CD4-positive, alpha-beta T cell treated with Interleukin-1 beta for 1 hour (primary cell): ENCODE data around the gene LTBP1.

Experiments
- DNase-seq, 2 donors: peaks; one replicate each; pipeline ENCODE4 v3.0.0-alpha.2; 2020 to 2022

Gene LTBP1

DNA sequence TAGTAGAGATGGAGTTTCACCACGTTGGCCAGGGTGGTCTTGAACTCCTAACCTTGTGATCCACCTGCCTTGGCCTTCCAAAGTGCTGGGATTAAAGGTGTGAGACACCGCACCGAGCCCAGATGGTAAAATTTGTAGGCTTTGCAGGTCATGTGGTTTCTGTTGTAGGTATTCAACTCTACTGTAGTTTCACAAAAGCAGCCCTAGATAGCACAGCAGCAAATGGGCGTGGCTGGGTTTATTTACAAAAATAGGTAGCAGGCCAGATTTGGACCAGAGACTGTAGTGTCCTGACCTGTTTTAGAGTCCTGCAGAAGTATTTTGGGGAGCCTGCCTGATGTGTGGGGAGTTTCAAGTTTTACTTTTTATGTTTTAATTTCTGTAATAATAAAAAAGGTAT lies 445.6 kb downstream of the LTBP1 start:
- no peak for DNase-seq

DNA sequence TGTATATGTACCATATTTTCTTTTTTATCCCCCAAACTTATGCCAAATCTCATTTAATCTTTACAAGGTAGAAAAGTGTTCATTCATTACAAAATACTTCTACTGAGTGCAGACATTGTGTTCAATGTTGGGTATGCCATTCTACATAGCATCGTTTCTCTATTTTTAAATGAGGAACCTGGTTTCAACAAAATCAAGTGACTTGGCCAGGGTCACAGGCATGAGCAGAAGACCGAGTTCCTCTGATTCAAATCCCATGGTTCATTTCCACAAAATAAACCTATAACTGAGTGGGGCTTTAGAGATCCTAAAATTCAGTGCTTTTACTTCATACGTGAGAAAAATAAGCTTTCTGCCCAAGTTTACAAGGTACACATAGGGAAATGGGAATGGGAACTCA lies 448.3 kb downstream of the LTBP1 start:
- no peak for DNase-seq

GRCh38 chr2:33395655-33396249 lies 449.0 kb downstream of the LTBP1 start:
- DNase-seq = peak; percentile 30 to 41

GRCh38 chr2:33404321-33404720 lies 457.6 kb downstream of the LTBP1 start:
- DNase-seq = no peak

DNA sequence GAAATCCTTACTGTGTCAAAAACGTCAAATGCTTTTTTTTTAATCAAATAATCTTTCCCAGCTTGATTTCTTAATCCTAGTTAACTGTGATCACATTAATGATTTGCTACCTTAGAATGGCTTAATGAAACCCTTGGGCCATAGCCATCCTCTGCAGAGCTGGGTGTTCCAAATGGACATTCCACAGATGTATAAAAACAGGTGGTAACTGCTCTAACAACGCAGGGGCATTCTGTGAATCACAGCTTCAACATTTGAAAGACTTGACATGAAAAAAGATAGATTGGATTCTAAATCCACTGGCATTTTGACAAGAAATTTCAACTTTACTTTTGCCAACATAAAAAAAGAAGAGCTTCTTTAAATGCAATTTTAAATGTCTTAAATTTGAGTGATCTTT lies 459.9 kb downstream of the LTBP1 start:
- DNase-seq = no peak

DNA sequence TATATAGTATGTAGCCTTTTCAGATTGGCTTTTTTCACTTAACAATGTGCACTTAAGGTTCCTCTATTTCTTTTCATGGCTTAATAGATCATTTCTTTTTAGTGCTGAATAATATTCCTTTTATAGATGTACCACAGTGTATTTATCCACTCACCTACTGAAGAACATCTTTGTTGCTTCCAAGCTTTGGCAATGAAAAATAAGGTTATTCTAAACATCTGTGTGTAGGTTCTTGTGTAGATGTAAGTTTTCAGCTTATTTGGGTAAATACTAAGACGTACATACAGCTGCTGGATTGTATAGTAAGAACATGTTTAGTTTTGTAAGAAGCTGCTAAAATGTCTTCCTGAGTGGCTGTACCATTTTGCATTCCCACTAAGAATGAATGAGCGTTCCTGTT lies 461.4 kb downstream of the LTBP1 start:
- no peak for DNase-seq

DNA sequence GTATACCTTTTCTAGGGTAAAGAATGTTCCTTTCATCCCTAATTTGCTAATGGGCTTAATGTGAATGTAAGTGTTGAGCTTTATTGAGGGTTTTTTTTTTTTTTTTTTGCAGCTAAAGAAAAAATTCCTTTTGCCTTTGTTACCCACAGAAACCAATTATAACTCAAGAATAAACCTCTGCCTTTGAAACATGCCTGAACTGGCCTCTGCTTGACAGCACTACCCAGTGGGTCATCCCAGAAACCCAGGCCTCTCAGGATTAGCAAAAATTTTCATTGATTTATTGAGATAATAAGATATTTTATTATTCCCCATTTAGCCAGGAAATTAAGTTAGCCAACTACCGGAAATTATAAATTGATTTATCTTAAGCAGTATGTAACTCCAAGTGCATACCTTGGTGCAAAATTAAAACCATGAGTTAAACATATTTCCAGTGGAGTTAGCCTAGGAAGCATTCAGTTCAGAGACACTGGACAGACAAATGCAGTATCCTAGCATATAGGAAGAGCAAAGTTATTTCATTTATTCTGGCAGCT lies 462.7 kb downstream of the LTBP1 start:
- no peak for DNase-seq

GRCh38 chr2:33411765-33412164 lies 465.0 kb downstream of the LTBP1 start:
- DNase-seq = no peak

DNA sequence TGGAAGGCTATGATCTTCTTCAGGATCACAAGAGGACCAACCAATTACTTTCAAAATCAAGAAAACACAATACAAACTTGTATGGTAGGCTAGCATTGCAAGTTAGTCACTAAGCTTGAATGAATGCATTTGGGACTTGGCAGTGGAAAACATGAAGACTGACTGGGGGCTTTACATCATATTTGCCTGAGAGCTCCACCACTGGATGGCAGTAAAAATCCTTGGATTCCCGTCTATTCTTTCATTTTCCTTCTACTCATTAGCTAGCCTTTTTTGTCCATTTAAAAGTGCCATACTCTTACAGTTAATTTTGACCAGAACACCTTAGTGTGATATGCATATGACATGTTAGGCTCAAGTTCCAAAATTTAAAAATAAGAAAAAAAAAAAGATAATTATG lies 466.2 kb downstream of the LTBP1 start:
- DNase-seq = no peak

GRCh38 chr2:33419581-33420200 lies 472.9 kb downstream of the LTBP1 start:
- DNase-seq = no peak

- no peak for DNase-seq
Observed at GRCh38 chr2:33420726-33421125, 474.0 kb downstream of the LTBP1 start.

GRCh38 chr2:33421820-33422219 lies 475.1 kb downstream of the LTBP1 start:
- no peak for DNase-seq

GRCh38 chr2:33425161-33425560 lies 478.4 kb downstream of the LTBP1 start:
- DNase-seq = no peak

GRCh38 chr2:33425586-33426031 lies 478.9 kb downstream of the LTBP1 start:
- DNase-seq = no peak

GRCh38 chr2:33426666-33427231 lies 480.0 kb downstream of the LTBP1 start:
- DNase-seq = no peak

- DNase-seq = no peak
Observed at GRCh38 chr2:33430077-33430476, 483.3 kb downstream of the LTBP1 start.

DNA sequence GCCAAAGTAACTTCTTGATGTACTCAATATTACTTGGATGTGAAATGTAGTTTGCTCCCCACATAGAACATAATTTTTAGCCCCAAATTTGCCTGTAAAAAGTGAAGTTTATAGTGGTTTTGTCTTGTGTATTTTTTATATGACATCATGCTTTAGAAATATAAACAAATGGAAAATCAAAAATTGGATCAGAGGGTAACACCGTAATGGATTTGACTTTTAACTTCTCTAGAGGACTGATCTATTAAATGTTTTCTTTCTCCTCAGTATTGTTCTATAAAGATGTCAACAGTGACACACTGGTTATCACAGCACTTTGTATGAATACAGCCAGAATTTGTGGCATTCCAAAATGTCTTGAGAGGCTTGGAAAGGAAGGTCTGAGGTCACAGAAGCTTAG lies 484.1 kb downstream of the LTBP1 start:
- no peak for DNase-seq

GRCh38 chr2:33432871-33433270 lies 486.1 kb downstream of the LTBP1 start:
- DNase-seq = no peak

DNA sequence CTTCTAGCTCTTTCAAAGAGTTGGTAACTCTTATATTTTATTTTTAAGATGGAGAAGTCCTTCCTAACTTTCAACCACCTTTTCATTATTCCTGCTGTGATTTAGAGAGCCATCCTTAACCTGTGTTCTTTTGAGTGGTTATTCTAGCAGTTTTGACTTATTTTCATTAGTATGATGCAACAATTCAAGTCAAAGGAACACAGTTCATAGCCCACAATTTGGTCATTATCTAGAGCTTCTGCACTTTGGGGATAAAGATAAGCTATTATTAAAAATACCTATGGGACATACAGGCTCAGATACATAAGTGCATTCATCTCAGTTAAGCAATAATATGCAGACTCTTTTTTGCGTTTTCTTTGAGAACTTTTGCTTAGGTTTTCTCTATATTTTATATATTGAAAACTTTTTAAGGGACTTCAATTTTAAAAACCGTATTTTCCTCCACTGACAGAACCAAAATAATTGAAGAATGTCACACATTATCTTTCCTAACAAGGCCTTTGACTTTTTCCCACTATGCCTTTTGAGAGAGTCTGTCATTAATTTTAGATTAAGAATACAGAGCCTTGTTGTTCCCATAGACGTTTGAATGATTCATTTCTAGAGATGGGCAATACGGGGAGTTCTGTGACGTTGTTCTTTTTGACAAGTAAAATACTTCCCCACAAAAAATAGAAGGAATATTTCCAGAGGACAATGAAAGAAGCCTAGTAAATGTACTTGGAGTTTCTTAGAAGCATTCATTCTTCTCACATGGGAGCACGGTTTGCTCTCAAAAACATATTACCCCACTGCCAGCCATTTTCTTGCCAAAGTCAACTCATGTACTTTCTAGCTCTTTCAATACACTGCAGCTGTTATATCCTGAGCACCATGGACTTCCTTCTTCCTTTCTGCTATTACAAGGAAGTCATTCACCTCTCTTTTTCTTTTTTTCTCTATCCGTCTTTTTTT lies 486.8 kb downstream of the LTBP1 start:
- no peak for DNase-seq

DNA sequence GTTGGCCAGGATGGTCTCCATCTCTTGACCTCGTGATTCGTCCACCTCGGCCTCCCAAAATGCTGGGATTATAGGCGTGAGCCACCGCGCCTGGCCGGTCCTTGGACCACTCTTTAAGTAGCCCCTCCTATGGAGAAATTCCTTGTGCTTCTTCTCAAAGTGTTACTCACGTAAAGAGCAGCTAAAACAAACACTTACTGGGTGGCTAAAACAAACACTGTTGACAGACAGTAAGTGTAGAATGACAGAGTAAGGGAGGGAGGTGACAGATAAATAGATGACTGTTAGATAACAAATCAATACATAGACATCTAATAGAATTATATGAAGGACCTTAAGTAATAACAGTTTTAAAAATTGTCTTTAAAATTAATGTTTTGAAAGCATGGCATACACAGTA lies 488.8 kb downstream of the LTBP1 start:
- DNase-seq = no peak

DNA sequence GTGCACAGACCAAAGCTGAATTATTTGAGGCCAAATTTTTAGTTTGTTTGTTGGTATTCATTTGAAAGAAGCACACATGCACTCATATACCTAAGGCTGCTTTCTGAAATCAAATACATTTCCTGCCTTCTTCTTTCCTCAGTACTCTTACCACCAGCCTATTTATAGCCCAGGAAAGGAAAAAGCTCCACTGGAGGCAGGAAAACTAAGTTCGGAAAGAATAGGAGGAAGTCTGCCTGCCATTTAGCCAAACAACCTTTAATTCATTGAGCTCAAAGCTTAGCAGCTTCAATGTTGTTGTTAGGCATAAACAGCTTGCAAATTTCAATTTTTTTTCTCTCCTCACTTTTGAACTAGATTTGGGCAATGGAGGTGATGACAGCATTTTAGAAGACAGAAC lies 489.3 kb downstream of the LTBP1 start:
- DNase-seq = no peak

GRCh38 chr2:33437297-33437696 lies 490.5 kb downstream of the LTBP1 start:
- DNase-seq = no peak

DNA sequence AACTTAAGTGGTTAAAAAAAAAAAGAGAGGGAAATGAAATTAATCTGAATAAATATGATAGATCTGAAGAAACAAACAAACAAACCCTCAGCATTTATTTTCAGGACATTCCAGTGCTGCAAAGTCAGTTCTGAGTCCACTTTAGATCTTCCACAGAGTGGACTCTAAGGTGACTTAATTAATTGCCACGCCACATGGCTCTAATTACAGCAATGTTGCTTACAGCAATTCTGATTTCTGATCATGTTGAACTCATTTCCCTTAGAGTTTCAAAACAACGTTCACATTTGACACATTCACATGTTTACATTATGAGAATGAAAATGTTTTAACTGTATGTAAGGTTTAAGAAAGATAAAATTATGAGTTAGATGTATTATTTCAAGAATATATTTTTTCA lies 491.1 kb downstream of the LTBP1 start:
- DNase-seq = no peak
